ENCODE data around the gene SUN1. TPM values are rescaled to one million over a fixed set of nuclear protein-coding genes. Genes with fewer than 3 reads are reported as not detected.
A peak's percentile ranks its signal among the peaks of the same experiment; 100 is the strongest.

Gene SUN1
- total RNA-seq, 1 experiment from 2014 or later: 107 TPM

DNA sequence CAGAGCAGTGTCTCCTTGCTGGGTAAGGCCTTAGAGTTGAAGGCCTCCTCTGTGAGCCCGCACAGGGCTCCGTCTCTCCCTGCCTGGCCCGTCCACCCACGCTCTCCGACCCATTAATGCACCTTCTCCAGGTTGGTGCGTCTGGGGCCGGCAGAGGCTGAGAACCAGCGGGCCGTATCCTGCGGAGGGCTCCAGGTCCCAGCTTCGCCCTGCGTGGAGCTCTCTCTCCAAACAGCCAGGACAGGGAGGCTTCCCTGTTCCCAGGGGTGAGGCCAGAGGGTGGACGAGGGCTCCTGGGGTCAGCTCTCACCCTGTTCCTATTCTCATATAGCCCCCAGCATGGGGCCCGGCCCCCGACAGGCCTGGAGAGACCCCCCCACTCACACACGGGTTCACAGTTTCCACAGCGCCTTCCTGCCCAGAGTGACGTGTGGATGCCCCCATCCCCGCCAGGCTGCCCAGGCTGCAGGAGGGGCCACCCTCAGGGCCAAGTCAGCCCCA is 78.7 kb downstream of the SUN1 start:
- in situ Hi-C loops (cut with HindIII; ENCODE audit: low sequenced_read_pairs): no loop called here
- DNase-seq (ENCODE audit: low spot score): no peak

DNA sequence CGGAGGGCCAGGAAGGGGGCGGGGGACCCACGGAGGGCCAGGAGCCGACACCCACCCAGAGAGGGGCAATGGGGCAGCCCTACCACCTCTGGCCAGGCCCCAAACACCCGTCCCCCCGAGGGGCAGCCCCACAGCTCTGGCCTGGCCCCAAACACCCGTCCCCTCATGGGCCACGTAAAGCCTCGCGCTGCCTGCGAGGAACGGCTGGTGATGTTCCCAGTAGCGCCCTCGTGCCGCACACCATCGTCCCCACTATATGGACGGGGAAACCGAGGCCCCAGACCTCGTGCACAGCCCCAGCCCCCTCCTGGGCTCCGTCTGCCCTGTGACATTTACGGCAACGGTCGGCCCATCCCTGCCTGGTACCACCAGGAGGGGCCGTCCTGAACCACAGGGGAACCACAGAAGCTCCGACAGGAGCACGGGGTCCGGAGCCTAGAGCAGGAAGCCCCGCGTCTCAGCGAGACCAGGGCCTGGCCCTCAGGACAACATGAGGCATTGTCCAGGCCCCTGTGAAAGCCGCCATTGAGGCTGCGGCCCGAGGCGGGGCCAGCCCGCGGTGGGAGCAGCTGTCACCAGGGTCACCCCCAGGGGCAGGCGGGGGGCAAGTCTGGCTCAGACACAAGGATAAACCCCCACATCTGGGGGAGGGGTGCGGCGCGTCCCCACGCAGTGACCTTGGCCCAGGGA is 79.7 kb downstream of the SUN1 start:
- in situ Hi-C loops (cut with HindIII; ENCODE audit: low sequenced_read_pairs): no loop called here
- DNase-seq (ENCODE audit: low spot score): no peak

DNA sequence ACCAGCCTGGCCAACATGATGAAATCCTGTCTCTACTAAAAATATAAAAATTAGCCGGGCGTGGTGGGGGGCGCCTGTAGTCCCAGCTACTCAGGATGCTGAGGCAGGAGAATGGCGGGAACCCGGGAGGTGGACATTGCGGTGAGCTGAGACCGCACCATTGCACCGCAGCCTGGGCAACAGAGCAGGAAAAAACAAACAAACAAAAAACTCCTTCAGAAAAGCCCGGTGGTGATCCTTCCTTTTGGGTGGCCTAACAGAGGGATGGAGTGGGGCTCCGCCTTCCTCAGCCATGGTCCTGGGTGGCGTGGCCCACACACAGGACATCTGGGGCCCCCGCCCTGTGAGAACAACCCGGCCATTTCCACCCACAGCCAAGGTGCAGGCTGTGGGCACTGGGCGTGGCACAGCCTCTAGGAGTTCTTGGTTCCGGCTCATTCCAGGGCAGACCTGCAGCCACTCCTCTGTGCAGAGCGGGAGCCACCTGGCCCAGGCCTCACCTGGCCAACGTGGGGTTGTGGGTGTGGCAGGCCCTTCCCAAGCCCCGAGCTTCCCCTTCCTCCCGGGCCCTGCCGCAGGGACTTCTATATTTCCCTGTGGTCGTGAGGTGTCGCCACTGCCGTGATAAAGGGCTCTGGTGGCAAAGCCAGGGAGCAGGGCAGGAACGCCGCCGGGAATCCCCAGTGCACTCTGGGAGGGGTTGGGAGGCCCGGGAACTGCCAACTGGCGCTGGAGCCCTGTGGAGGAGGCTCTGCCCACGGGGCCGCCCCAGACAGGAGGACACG is 81.7 kb downstream of the SUN1 start:
- DNase-seq (ENCODE audit: low spot score): peak; percentile 21

DNA sequence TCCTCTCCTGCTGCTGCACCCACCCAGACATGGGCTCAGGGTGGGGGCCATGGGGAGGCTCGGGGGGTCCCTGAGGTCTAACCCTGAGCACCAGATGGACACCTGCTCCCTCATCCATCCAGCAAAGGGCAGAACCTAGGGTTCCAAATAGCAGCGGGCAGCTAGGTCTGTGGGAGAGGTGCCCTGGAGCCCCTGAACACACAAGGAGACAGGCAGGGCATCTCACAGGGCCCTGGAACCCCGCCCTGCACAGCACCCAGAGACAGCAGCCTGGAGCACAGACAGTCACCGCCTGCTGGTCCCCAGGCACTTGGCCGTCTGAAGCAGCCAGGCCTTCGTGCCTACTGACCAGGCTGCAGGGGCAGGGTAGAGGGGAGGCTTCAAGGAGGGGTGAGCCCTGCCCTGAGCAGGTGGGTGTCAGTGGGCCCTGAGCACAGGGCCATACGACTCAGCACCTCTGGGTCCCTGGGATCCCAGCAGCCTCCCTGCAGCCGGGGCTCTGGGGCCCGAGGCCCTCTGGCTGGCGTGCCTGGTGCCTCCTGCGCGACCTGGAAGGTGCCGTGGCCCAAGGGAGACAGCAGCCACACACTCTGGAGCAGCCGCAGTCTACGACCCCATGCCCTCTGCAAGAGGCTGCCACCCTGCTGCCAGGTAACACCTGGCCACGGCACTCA is 82.4 kb downstream of the SUN1 start:
- DNase-seq (ENCODE audit: low spot score): no peak
- in situ Hi-C loops (cut with HindIII; ENCODE audit: low sequenced_read_pairs): no loop called here

More for the DNA sequence above, 81.7 kb downstream of the SUN1 start:
- in situ Hi-C loops (cut with HindIII; ENCODE audit: low sequenced_read_pairs): no loop called here

DNA sequence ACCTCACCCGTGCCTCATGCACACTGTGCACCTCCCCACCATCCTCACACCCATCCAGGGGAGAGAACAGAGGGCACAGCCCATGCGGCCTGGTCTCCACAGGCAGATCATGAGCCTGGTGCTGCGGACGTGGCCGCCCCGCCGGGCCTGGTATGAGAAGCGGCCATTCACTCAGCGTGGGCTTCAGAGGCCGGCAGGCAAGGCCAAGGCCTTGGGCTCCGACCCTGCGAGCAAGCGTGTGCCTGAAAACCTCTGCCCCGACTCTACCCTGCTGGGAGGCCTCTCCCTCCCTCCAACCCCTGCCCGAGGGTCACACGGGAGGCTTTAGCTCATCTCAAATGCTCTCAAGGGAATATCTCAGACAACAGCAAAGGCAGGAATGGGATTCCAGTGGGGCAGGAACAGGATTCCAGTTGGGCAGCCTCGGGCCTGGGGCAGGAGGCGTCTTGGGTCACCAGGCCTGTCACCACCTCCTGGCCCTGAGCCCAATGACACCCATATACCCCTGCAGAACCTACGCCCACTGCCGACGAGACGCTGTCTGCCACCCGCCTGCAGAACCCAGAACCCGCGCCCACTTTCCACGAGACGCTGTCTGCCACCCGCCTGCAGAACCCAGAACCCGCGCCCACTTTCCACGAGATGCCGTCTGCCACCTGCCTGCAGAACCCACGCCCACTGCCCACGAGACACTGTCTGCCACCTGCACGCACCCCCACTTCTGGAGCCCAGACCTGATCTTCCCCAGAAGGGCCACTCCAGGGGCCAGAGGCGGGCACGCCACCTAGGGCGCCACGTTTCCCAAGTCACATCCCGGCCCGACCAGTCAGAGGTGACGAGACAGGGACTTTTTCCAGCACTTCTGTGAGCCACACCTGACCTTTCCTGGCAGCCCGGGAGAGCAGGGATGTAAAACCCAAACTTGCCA is 83.3 kb downstream of the SUN1 start:
- in situ Hi-C loops (cut with HindIII; ENCODE audit: low sequenced_read_pairs): no loop called here
- DNase-seq (ENCODE audit: low spot score): no peak

DNA sequence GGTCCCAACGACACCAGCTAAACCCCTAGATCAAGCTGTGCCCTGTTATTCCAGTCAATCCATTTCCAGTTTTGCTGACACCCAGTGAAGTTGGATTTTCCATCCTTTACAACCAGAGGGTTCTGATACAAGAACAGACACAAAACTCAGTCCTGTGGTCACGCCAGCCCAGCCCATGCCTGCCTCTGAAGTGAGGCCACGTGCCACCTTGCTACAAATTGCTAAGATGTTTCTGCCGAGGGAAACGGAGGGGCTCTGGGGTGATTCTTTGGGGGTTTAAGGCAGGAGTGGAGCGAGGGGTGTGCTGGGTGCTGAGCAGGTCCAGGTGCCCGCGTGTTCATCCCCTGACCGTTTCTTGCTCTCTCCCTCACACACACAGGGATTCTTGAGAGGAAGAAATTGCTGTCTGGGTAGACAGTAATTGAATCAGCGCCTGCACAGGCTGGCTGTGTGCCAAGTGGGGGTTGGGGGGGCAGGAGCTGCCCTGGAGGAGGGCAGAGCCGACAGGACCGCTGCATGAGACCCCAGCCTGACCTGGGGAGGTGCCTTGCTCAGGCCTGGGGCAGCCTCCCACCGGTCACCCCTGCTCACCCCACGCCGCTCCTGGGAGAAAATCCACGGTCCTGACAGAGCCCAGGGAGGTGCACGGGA is 84.1 kb downstream of the SUN1 start:
- in situ Hi-C loops (cut with HindIII; ENCODE audit: low sequenced_read_pairs): no loop called here

DNA sequence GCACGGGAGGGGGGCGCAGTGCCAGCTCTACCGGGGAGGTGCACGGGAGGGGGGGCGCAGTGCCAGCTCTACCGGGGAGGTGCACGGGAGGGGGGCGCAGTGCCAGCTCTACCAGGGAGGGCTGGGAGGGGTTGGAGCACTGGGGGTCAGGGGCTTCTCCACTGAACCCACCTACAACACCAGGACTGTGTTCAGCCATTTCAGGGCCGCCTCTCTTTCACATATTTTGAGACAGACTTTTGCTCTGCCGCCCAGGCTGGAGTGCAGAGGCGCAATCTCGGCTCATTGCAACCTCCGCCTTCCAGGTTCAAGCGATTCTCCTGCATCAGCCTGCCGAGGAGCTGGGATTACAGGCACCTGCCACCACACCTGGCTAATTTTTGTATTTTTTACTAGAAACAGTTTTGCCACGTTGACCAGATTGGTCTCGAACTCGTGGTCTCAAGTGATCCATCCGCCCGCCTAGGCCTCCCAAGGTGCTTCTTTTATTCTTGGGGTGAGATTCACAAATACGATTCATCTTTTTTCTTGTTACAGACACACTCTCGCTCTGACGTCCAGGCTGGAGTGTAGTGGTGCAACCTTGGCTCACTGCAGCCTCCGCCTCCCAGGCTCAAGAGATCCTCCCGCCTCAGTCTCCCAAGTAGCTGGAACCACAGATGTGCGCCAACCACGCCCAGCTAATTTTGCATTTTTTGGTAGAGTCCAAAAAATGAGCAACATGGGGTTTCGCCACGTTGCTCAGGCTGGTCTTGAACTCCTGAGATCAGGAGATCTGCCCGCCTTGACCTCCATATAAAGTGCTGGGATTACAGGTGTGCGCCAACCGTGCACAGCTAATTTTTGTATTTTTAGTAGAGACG is 85.2 kb downstream of the SUN1 start:
- in situ Hi-C loops (cut with HindIII; ENCODE audit: low sequenced_read_pairs): no loop called here
- no peak for DNase-seq (ENCODE audit: low spot score)

More for the DNA sequence above, 84.1 kb downstream of the SUN1 start:
- DNase-seq (ENCODE audit: low spot score): no peak

DNA sequence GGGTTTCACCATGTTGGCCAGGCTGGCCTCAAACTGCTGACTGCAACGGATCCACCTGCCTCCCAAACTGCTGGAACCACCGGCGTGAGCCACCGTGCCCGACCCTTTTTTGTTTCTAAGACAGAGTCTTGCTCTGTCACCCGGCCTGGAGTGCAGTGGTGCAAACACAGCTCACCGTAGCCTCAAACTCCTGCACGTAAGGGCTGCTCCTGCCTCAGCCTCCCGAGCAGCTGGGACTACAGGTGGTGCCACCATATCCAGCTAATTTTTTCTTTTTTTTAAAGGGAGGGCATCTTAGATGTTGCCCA is 85.8 kb downstream of the SUN1 start:
- in situ Hi-C loops (cut with HindIII; ENCODE audit: low sequenced_read_pairs): no loop called here
- DNase-seq (ENCODE audit: low spot score): no peak

DNA sequence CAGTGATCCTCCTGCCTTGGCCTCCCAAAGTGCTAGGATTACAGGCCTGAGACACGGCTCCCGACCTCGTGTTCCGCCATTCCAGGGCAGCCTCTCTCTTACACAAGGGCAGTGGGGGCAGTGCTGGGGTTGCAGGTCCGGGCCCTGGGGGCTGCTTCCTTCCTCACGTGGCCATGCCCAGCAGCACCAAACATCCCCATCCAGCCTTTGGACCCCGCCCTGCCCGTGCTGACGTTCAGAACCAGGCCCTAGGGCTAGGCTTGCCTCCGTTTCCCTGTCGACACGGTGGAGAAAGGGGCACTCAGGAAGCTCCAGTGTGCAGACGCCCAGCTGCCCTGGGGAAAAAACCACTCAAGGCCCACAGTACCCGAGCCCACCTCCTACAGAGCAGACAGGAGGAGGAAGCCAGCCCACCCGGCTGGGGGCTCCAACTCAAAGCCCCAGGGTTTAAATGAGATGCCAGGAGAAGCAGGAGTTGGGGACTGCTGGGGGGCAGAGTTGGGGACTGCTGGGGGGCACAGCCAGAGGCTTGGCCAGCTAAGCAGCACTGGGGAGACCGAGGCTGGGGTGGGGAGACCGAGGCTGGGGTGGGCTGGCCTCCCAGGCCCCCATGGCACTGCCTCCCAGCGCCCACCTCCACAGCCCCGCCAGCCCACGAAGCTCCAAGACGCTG is 86.3 kb downstream of the SUN1 start:
- DNase-seq (ENCODE audit: low spot score): no peak
- in situ Hi-C loops (cut with HindIII; ENCODE audit: low sequenced_read_pairs): no loop called here

DNA sequence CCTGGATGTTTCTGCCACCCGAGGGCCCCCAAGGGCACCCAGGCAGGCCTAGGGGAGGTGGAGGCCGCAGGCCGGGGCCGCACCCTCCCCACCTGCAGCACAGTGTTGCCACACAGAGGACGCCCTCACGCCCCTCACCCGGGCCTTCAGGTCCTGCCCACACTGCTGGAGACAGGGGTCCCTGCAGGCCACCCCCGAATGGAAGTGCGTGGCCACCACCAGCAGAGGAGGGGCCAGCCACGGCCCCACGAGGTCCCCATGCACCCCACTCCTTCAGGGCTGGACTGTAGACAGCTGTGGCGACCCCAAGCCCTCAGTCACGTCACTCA is 86.8 kb downstream of the SUN1 start:
- no peak for DNase-seq (ENCODE audit: low spot score)
- in situ Hi-C loops (cut with HindIII; ENCODE audit: low sequenced_read_pairs): no loop called here

DNA sequence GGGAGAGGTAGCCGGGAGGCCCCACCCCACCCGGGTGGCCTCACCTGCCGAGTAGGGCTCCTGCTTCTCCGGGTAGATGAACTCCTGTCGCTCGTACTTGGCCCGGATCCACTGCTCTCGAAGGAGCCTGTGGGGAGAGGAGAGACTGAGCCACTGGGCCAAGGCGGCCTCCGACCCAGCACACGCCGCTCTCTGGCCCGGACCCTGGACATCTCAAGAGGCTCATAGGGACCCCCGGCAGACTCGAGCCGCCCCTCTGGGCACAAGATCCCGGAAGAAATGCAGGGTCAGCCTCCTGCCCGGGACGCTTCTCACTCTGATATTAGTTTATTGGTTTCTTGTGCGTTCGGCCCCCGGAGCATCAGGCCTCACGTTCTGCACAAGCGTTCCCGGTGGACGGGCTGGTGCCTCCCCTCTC is 87.7 kb downstream of the SUN1 start:
- in situ Hi-C loops (cut with HindIII; ENCODE audit: low sequenced_read_pairs): no loop called here
- no peak for DNase-seq (ENCODE audit: low spot score)

DNA sequence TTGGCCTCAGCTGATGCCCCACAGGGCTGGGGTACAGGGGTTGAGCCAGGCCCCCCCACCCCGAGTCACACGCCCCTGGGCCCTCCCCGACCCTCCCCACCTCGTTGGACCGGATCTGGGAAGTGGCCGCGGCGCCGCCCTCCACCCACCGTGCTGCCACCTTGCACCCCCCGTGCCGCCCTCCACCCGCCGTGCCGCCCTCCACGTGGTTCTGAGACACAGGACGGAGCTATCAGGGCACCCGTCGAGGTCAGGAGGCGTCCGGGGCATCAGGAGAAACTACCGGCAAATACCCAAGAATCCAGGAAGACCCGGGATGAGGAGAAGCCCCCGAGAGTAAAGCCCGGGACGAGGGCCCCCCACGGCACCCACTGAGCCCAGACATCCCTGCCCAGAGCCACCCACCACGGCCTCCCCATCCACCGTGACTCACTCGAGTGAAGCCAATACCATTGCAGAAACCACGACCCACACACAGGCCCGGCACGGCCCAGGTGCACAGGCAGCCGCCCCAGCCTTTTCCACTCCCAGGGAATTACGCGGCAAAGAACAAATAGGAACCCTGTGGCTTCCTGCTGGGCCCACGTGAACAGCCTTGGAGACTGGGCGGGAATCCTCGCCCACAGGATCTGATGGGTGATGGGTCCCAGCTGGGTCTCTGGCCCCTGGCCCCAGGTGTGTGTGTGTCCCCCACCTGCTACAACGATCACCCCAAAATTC is 88.2 kb downstream of the SUN1 start:
- no peak for DNase-seq (ENCODE audit: low spot score)

DNA sequence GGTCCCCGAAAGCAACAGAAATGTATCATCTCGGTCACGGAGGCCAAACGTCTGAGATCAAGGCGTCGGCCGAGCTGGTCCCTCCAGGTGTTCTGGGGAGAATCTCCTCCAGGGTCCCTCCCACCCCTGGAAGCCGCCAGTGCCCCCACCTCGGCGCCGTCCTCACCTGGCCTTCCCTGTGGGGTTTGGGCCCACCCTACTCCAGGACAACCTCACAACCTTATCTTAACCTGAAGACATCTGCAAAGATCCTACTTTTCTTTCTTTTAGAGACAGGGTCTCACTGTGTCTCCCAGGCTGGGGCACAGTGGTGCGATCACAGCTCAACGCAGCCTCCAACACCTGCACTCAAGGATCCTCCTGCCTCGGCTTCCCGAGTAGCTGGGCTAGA is 88.8 kb downstream of the SUN1 start:
- in situ Hi-C loops (cut with HindIII; ENCODE audit: low sequenced_read_pairs): no loop called here
- no peak for DNase-seq (ENCODE audit: low spot score)

More for the DNA sequence above, 88.2 kb downstream of the SUN1 start:
- in situ Hi-C loops (cut with HindIII; ENCODE audit: low sequenced_read_pairs): no loop called here

DNA sequence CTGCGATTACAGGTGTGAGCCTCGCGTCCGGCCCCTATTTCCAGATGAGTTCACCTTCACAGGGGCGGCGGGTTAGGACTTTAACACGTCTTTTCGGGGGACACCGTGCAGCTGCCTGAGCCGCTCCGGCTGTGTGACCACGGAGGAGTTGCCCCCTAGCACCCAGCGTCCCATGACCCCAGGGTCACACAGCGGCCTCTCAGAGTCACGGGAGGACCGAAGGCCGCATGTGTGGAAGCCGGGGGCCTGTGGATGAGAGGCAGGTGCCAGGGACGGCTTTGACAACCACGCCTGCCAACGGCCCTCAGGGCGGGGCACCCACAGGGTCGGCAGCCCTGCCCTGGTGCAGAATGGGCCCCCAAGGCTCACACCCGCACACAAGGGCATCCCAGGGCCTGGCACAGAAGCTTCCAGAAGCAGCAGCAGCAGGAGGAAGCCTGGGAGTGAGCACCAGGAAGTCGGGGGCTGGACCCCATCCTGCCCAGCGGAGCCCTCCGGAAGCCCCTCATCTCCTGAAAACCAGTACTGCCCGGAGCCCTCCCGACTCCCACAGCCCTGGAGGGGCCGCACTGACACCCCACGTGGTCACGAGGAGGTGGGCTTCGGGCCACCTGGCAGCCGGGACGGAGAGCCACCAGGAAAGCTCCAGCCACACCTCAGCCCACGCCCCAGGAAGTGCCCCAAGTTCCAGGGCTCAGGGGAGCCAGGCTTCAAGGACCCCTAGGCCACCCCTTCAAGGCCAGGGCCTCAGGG is 89.5 kb downstream of the SUN1 start:
- DNase-seq (ENCODE audit: low spot score): no peak
- in situ Hi-C loops (cut with HindIII; ENCODE audit: low sequenced_read_pairs): no loop called here

DNA sequence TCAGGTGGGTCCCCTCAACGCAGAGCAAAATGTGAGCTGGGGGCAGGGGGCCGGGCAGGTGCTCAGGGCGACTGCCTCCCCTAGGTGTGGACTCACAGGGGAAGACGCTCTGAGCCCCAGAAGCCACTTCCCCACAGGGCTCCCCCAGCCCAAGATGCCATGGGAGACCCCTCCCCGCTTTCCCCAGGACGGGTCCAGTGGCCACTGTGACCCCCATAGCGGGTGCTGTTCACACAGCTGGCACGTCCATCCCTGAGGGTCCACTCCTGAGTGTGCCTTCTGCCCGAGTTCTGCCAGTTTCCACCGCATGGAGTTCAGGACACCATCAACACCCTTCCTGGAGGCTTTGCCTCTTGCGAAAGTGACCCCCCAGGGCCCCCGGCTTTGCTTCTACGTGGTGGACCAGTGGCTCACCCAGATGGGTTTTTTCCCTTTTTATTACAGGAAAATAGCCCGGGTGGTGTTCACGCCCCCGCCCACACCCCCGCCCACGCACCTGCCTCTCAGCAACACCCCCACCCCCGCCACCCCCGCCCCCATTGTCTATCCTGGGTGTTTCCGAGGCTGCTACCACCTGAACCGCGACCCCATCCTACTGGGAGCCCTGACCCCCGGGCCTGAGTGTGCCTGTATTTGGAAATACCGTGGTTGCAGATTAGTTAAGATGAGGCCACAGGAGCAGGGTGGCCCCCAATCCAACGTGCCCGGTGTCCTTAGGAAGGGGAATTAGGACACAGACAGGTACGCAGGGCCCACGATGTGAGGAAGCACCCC is 90.2 kb downstream of the SUN1 start:
- in situ Hi-C loops (cut with HindIII; ENCODE audit: low sequenced_read_pairs): no loop called here
- no peak for DNase-seq (ENCODE audit: low spot score)
